GM18867 (cell line): ENCODE measurements around the gene ANKS3.
"Not testable (repeated sequence)": the region's sequence is repeated elsewhere in the genome, so short reads cannot be mapped to it uniquely, and the experiment has no call there.

ENCODE experiments used
- ATAC-seq: cut with Tn5 transposase; IDR thresholded peaks from one replicate; pipeline ENCODE4 v1.9.1; 2021; ENCODE audit warnings: mild to moderate bottlenecking, moderate library complexity; ENCODE audit not compliant: unreplicated experiment

ANKS3 gene

DNA sequence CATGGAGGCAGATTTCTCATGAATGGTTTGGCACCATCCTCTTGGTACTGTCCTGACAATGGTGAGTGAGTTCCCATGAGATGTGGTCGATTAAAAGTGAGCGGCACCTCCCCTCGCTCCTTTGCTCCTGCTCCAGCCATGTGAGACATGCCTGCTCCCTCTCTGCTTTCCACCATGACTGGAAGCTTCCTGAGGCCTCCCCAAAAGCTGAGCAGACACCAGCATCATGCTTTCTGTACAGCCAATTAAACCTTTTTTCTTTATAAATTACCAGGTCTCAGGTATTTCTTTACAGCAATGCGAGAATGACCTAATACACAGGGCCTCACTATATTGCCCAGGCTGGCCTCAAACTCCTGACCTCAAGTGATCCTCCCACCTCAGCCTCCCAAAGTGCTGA is 20.8 kb upstream of the ANKS3 start:
- no peak for ATAC-seq

DNA sequence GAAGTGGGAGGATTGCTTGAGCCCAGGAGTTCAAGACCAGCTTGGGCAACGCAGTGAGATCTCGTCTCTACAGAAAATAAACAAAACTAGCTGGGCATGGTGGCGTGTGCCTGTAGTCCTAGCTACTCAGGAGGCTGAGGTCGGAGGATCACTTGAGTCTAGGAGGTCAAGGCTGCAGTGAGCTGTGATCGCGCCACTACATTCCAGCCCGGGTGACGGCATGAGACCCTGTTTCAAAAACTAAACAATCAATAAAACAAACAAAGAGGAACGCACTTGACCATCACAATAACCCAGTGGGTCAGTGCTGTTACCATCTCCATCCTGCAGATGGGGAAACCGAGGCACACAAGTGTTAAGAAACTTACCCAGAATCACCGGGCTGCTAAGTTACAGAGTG is 19.2 kb upstream of the ANKS3 start:
- ATAC-seq: no peak

DNA sequence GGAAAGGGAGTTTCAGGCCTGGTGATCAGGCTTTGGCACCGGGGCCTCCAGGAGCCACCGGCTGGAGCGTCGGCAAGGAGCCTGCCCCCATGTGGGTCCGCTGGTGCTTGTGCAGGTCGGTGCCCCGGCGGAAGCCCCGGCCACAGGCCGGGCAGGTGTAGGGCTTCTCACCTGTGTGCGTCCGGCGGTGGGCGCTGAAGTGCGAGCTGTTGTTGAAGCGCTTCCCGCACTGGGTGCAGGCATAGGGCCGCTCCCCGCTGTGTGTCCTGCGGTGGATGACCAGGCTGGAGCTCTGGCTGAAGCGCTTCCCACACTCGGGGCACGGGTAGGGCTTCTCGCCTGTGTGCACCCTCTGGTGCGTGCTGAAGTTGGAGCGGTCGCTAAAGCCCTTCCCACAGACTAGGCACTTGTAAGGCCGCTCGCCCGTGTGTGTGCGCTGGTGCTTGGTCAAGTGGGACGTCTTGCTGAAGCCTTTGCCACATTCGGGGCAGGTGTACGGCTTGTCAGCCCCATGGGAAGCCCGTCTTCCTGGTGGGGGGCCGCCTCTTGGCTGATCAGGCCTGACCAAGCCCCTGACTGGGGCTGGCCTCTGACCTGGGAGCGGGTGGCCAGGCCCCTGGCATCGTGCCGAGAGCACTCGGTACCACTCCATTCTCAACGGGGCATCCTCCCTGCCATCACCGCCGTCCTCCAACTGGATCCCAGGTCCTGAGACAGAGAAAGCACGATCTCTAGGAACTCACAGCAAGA is 18.5 kb upstream of the ANKS3 start:
- no peak for ATAC-seq

DNA sequence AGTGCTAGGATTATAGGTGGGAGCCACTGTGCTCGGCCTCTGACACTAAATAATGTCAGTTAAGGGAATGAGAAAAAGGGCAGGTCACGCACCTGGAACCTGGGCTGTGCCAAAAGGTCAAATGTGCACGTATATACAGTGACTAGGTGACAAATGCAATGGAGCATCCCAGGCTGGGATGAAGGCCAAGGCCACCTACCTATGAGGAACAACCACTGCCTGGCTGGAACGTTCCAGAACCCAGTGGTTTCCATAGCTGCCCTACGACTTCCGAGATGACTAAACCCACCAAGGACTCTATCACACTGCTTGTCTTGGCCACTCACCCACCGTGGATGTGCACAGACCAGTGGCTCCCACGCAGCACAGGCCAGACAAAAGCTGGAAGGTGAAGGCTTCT is 16.8 kb upstream of the ANKS3 start:
- ATAC-seq: no peak

DNA sequence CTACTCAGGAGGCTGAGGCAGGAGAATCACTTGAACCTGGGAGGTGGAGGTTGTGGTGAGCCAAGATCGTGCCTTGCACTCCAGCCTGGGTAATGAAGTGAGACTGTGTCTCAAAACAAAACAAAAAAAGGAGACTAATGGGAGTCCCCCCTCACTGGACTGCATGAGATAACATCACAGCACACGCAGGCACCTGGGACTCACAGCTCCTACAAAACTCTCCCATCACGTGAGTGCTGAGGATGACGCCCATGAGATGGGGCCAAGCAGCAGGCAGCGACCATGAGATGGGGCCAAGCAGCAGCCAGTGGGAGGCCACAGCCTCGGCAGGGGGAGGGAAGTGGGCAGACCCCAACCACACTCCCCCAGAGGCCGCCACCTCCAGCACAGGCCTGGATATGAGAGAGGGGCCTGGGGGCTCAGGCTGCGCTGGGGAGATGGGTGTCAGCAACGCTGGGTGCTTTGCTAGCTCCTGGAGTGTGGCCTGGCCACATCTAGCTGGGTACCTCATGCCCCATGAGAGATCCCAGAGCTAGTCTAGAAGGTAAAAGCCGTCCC is 15.7 kb upstream of the ANKS3 start:
- ATAC-seq: no peak

DNA sequence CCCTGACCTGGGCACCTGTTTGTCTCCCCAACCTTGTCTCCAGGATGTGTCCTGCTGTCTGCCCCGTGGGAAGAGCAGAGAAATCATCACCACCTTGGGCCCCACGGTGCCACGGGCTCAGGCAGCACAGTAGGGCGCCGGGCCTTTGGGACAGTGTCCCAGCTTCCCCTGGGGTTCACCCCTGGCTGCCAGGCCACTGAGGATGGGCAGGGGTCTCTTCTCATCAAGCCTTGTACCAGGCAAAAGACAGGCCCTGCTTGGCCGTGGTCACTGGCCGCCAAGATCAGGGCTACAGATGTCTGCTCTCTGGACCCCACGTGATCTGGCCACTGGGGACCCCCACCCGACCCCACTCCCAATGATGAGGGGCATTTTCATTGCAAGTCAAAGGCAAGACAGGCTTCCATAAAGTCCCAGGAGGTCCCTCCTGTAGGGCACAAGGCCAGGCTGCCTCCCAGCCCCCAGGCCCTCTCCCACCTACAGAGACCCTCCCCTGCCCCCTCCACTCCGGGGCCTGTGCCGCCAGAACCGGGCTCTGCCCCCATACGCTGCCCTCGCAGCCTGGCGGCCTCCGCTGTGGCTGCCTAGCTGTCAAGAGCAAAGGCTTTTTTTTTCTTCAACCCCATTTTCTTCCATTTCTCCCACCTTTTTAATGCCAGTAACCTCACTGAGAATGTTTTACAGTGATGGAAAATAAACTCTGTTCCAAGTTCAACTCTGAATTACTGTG is 14.8 kb upstream of the ANKS3 start:
- ATAC-seq: no peak

DNA sequence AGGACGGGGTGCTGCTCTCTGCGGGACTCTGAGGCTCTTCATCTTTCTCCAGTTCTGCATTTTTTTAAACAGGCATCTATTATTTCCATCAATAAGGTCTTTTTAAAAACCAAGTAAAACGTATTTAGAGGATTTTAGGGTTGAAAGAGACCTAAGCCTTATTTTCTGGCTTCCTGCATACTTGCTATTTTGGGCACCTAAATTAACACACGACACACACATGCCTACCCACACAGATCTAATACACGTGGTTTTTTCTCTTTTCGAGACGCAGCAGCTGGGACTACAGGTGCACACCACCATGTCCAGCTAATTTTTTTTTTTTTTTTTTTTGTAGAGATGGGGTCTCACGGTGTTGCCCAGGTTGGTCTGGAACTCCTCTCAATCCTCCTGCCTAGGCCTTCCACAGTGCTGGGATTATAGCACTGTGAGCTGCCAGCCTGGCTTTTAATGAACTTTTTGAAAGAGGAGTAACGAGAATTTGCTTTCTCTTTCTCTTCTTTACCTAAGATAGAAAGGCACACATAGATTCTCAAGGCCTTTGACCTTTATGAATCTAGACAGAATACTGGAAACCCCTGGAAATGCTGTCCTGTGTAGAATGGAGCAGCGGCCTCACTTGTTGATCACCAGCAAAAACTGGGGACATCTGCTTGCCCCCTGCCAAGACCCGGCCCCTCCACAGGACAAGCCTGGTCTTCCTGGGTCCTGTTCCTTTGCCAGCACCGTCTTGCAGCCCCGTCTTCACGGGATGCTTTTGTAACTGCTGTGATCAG is 14.0 kb upstream of the ANKS3 start:
- ATAC-seq: no peak

DNA sequence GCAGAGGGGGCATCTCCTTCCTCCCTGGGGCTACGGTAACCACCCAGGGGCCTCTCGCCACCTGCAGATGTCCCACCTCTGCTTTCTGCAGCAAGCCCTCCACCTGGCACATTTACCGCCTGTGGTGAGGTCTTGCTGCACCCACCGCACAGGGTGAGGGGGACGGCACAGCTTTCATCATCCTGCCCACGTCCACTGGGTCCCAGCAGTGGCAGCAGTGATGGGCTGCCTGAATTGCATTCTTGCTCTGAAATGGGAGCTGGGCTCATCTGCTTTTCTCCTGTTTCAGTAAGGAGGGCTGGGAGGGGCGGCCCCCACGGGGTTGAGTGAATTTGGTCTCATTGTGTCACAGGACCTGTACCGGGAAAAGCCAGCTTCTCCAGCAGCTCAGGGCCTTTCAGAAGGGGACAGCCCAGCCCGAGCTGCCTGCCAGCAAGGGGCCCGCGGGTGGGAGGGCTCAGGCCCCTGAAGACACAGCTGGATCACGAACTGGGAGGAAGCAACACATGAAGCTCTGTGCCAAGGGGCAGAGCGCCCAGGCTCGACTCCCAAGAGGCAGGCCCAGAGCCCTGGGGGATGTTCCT is 13.0 kb upstream of the ANKS3 start:
- no peak for ATAC-seq

DNA sequence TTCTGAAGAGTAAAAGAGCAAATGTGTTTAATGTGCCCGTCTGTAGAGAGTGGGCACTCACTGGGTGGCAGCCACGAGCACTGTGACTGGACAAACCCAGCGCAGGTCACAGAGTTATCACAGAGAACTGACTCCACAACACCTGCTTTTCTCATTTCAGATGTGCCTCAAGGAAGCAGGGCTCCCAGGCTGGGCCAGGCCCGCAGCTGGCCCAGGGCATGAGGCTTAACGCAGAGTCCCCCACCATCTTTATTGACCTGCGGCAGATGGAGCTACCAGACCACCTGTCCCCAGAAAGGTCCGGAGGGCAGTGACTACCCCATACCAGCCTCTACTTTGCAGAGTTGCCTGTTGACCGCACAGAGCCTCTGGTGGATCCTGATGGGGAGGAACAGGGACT is 12.1 kb upstream of the ANKS3 start:
- ATAC-seq: no peak

DNA sequence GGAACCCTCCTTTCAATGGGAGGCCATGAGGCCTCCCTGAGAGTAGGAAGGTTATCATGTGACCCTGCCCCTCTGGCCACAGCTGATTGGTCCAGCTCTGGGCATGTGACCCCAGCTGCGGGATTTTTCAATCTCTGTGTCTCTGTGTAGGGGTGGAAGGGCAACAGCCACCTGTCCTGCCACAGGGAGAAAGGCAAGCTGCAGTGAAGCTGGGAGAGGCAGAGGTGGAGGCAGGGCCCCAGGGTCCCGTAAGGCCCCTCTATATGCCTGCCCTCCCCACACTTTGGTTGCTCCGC is 11.2 kb upstream of the ANKS3 start:
- ATAC-seq: no peak

DNA sequence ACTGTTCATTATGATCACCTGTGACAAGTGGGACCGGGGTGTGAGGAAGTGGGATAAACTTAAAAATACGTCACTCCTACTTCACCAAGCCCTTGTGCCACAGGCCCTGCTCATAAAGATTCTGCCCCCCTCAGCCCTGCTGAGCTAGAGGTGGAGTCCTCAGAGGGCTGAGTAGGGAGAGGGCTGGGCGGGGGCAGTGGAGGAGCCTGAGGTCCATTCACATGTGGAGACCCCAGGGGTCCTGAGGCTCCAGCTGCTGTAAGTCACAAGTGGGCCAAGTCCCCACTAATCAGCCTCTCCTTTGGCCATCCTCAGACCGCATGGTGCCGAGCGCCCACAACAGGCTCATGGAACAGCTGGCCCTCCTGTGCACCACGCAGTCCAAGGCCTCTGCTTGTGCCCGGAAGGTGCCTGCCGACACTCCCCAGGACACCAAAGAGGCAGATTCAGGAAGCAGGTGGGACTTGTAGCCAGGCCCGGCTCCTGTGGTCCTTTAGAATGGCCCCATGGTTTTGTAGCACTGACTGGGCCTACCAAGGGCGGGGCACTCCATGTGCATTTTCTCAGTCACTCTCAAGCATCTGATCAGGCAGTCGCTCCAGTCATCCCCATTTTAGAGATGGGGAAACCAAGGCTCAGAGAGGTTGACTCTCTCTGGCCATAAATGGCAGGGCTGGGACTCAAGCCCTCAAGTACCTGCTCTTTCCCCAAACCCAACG is 10.6 kb upstream of the ANKS3 start:
- ATAC-seq: no peak

DNA sequence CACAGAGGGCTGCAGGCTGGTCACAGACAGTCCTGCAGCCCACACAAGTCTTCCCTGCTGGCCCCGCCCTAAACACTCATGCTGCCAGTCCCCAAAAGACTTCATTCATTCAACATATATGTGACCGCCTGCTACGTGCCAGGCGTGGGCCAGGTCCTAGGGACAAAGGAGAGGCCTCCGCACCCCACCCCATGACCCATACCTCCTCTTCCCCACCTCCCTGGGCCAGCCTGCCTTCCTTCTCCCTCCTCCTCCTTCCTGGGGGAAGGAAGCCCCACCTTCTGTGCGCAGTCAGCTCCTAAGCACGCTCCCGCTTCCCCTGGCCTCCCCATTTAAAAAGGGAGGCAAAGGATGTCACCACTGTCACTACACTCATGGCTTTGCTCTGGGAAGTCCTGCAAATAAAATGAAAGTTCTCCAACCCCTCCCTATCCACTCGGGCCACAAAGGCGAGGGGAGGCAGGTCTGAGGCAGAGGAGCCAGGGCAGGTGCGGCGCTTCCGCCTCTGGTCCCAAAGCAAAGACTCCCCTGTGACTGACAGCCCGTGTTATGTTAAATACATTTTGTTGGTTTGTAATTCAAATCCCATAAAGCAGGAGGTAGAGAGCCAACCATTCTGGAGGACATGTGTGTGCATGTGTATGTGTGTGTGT is 9.3 kb upstream of the ANKS3 start:
- ATAC-seq: no peak

DNA sequence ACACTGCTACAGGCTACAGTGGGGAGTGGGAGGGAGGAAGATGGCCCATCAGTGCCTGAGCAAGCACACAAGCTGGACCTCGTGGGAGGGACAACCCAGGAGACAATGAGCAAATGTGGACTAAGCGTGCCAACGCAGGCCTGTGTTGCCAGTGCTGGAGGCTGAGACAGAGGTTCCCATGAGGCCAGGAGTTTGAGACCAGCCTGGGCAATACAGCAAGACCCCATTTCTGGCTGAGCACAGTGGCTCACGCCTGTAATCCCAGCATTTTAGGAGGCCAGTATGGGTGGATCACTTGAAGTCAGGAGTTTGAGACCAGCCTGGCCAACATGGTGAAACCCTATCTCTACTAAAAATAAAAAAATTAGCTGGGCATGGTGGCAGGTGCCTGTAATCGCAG is 4.3 kb upstream of the ANKS3 start:
- not testable (repeated sequence) for ATAC-seq

DNA sequence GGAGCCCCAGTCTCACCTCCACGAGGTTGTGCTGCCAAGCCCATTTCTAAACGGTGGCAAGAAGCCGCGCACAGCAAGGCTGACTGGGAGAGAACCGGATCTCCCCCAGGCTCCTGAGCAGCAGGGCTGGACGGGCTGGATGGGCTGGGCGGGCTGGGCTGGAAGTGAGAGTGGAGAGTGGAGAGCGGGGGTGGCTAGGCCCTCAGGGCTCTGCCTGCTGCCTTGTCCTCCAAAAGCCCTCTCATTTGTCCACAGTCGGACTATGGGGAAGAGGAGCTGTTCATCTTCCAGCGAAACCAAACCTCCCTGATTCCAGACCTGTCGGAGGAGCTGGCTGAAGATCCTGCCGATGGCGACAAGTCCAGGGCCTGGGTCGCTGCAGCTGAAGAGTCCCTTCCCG is 3.5 kb upstream of the ANKS3 start:
- ATAC-seq: no peak

DNA sequence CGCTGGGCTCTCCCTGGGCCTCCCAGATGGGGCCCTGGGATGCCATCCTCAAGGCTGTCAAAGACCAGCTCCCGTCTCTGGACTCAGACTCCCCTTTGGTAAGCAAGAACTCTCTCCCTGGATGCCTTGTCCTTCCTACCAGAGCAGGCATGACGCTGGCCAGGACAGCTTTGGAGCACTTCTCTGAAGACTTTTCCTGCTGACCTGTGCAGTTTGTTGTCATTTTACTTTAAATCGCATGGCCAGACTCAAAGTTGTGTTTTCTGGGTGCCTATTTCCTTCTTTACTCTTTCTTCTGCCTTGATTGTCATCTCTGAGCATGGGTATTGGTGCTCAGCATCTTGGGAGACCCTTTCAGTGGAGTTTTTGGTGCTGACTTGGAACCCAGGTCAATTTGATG is 2.5 kb upstream of the ANKS3 start:
- no peak for ATAC-seq

DNA sequence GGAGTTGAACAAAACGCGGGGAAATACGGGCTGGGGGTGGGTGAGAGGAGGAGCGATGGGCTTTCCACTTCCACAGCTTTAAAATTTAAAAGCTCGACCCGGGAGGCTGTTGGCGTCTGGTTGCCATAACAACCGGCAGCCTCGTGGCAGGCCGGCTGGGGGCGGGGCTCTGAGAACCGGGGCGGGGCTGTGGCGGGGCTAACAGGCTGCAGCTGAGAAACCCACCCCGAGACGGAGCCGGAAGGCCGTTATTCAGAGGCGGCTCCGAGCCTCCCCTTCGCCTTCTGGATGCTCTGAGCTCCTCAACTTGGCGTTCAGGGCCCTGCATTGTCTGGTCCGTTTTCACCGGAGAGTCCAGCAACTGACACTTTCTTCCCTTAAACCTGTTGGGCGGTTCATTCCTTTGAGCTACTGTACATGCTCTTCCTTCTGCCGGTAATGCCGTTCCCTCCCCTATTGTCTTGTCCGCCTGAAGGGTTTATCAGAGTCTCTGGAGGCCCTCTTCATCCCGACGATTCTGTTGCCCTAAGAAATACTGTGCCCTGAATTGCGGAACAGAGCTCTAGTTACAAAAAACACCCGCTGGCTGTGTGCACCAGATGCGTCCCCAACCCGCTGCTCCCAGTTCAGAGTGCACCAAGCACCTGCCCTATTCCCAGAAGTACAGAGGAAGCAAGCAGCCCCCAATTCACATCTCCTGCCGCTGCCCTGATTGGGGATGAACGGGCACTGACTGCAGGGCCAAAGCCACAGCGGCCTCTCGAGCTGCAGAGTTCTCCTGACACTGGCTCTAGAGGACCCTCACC is 862 bp upstream of the ANKS3 start:
- peak; percentile 62 for ATAC-seq

DNA sequence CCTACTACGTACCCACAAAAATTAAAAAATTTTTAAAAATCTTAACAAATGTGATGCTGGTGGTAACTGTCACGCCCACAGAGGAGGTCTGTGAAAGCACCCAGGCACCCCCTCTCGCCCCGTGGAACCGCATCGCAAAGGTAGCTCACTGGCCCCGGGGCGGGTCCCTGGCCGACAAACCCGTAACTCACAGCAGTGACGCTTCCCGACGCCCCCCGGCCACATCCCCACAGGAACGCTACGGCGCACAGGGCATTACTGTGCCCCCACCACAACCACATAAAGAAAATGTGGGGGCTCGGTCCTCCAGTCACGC is 366 bp downstream of the ANKS3 start:
- peak; percentile 13 for ATAC-seq

DNA sequence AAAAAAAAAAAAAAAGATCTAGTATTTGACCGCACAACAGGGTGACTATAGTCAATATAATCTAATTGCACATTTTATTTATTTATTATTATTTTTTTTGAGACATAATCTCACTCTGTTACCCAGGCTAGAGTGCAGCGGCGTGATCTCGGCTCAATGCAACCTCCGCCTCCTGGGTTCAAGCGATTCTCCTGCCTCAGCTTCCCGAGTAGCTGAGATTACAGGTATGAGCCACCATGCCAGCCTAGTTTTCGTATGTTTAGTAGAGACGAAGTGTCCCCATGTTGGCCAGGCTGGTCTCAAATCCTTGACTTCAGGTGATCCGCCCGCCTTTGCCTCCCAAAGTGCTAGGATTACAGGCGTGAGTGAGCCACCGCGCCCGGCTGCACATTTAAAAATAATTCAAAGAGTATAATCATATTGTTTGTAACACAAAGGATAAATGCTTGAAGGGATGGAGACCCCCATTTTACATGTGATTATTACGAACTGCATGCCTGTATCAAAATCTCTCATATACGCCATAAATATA is 794 bp downstream of the ANKS3 start:
- no peak for ATAC-seq

DNA sequence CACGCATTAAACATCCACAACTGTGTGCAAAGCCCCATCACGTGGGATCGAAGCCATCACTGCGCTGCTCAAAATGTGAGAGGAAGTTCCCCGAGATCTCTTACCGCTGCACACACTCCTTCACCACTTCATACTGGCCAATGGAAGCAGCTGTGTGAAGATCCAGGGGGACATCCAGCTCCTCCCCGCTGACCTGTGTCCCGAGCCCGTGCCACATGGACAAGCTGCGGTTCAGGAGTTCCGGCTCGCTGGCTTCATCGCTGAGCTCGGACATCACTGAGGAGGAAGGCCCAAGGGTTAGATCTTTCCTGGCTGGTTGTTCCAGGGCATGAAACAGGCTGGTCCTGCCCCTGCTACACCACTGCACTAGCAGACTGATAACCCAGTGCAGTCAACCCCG is 4.2 kb downstream of the ANKS3 start:
- no peak for ATAC-seq
